Epithelial cell of proximal tubule (primary cell): Measurements from ENCODE around the gene CFAP251. TPM values are rescaled to one million over a fixed set of nuclear protein-coding genes. Genes with fewer than 3 reads are reported as not detected.

Experiments used
- DNase-seq: peaks from one replicate; pipeline ENCODE4 v3.0.0-alpha.2; 2011; ENCODE audit warnings: low read depth
- H3K4me3 ChIP-seq: 2 replicates; pipeline ENCODE4 v1.5.1; 2011; ENCODE audit warnings: low read depth, mild to moderate bottlenecking, low read length
- CTCF ChIP-seq: conservative IDR thresholded peaks from 2 replicates; pipeline ENCODE4 v1.5.1; 2012; ENCODE audit warnings: low read depth, mild to moderate bottlenecking, low read length
- total RNA-seq: library from RNA; depleted of rRNA; stranded (reverse); fragments of >200 nt; gene quantifications from 2 replicates; pipeline ENCODE4 v1.2.3, GENCODE V29; 2015

Gene CFAP251
- total RNA-seq, 1 donor from 2014 or later = 4.6 TPM

- no peak for DNase-seq
- no peak for TF ChIP-seq CTCF
- H3K4me3 ChIP-seq = no peak overlapping the region
These were observed 6.4 kb upstream of the CFAP251 start for GRCh38 chr12:121911824-121912585.

DNA sequence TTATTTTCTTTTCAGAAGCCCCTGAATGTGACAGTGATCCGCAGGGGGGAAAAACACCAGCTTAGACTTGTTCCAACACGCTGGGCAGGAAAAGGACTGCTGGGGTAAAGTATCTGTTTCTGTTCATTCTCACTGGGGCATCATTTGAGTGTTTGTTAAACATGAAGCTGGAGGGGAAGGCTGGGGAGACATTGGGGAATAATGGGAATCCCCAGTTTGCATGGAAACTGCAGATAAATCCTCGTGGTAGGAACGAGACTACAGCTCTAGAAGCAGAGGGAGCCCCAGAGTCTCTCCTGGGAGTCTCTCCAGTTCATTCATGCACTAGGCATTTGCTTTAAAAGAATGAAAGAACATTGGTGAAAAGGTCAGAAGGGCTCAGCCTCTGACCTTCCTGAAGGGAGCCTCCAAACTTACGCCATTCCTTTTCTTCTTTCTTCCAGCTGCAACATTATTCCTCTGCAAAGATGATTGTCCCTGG, 2.5 kb upstream of the CFAP251 start:
- DNase-seq = no peak
- TF ChIP-seq CTCF = no peak
- no peak overlapping the region for H3K4me3 ChIP-seq

- TF ChIP-seq CTCF = peak; percentile 49
- no peak overlapping the region for H3K4me3 ChIP-seq
- no peak for DNase-seq
These were observed 1.7 kb upstream of the CFAP251 start for GRCh38 chr12:121916719-121917118.

DNA sequence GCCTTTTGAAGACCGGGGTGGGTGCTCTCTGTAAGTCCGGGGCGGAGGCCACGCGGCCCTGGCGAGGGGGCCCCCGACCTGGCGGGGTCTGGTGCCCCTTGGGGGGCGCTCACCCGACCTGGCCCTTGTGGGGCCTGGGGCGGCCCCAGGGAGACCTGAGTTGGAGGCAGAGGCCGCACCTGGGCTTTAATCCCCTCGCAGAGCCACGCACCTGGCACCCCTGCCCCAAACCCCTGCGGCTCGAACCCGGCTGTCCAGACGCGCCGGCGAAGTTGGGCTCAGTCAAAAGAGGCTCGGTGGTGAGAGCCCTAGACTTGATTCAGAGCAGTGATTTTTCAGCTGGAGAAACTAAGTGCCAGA, 267 bp downstream of the CFAP251 start:
- DNase-seq = no peak
- TF ChIP-seq CTCF = no peak
- H3K4me3 ChIP-seq = peak overlapping the region; percentile 66

DNA sequence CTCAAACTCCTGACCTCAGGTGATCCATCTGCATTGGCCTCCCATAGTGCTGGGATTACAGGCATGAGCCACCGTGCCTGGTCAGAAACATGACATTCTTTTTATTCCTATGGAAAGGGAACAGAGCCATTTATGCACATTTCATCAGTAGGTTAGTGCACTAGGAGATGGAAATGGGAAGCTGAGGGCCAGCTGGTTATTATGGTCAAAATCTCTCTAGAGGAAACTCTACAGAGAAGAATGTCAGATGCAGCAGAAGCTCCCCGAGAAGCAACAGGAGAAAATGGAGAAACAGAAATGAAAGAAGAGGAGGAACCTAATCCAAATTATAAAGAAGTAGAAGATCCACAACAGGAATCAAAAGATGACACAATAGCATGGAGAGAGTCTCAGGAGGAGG, 2.7 kb downstream of the CFAP251 start:
- no peak for TF ChIP-seq CTCF
- H3K4me3 ChIP-seq = no peak overlapping the region
- DNase-seq = no peak

DNA sequence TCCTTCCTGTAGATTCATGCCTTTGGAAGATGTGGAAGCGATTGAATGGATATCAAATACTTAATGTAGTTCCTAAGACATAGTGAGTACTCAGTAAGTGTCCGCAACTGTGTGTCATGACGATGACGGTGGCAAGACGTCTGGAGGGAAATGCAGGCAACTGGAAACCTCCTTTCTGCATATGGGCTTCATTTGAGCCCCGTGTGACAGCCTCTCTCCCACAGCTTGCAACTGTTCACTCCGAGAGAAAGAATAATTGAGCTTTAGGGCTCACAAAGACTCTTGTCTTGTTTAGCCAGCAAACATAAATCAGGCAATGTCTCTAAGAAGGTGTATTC, 6.9 kb downstream of the CFAP251 start:
- no peak for DNase-seq
- no peak for TF ChIP-seq CTCF

More for the DNA sequence above, 6.9 kb downstream of the CFAP251 start:
- H3K4me3 ChIP-seq = no peak overlapping the region
